Ishikawa (cell line): ENCODE measurements around the gene PEAK1.

Experiments
- CREB1 ChIP-seq: IDR thresholded peaks from 2 replicates; pipeline ENCODE4 v1.6.1; 2012; ENCODE audit warnings: low read depth
- EGR1 ChIP-seq: IDR thresholded peaks from 2 replicates; pipeline ENCODE4 v1.6.1; 2012
- EP300 ChIP-seq: IDR thresholded peaks from 2 replicates; pipeline ENCODE4 v1.6.1; 2012; ENCODE audit warnings: borderline replicate concordance
- RAD21 ChIP-seq: IDR thresholded peaks from 2 replicates; pipeline ENCODE4 v1.6.1; 2012; ENCODE audit warnings: low read depth
- TAF1 ChIP-seq: IDR thresholded peaks from 2 replicates; pipeline ENCODE4 v1.6.1; 2012; ENCODE audit warnings: low read depth, mild to moderate bottlenecking
- YY1 ChIP-seq: IDR thresholded peaks from 2 replicates; pipeline ENCODE4 v1.6.1; 2012; ENCODE audit warnings: low read depth
- TF ChIP-seq, protein P1 (sequence below): IDR thresholded peaks from 2 replicates; pipeline ENCODE4 v1.6.1; 2012

DNA sequence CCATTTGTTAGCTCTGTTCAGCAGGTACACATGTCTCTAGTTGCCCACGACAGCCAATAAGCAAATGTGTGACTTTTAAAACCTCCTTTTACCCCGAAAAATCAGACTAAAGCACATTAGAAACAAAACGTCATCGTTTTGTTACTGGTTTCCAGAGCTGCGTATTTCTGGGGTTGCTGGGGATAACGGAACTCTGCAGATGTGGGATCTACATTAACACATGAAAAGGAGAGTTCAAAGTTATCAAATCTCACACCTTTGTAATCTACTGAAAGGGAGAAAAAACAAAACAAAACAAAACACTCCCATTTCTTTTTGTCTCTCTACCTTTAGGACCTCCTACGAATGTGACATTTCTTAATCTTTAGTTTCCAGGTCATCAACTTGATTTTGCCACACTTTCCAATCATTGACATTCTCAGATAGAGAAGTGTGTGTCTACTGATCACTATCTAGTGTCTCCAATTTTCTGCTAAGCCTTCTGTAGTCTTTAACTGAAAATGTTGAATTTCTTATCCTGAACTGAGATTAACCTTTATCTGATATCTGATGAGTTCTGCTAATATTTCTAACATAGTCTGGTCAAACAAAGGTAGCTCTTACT is 256.0 kb downstream of the PEAK1 start:
- TF ChIP-seq EP300 (no peak), TAF1 (no peak), YY1 (no peak), RAD21 (no peak), CREB1 (no peak), EGR1 (no peak)
- TF ChIP-seq, protein P1, sequence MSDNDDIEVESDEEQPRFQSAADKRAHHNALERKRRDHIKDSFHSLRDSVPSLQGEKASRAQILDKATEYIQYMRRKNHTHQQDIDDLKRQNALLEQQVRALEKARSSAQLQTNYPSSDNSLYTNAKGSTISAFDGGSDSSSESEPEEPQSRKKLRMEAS, result no peak
